OCI-LY1 (cell line): ENCODE measurements around the gene ARGLU1.

Source experiments
- H2AFZ ChIP-seq: fragments of 200-600 bp; sonication (generic), shearing (Covaris generic); 2 replicates; pipeline ENCODE4 v1.6.0; 2014; ENCODE audit warnings: antibody characterized with exemption, mild to moderate bottlenecking, low read length
- H3F3A ChIP-seq: fragments of 200-600 bp; sonication (generic), shearing (Covaris generic); 2 replicates; pipeline ENCODE4 v1.6.0; 2014; ENCODE audit warnings: mild to moderate bottlenecking, antibody characterized with exemption, low read length, moderate library complexity; ENCODE audit not compliant: insufficient read depth
- H3K27ac ChIP-seq: fragments of 200-600 bp; sonication (generic); 2 replicates; pipeline ENCODE4 v1.5.1; 2014; ENCODE audit warnings: low read length, mixed run types, mild to moderate bottlenecking, low read depth; ENCODE audit not compliant: poor library complexity, severe bottlenecking
- H3K27me3 ChIP-seq: fragments of 200-600 bp; sonication (generic); 2 replicates; pipeline ENCODE4 v1.6.0; 2014; ENCODE audit warnings: antibody characterized with exemption, mild to moderate bottlenecking, low read length, moderate library complexity; ENCODE audit not compliant: insufficient read depth
- H3K36me3 ChIP-seq: fragments of 200-600 bp; sonication (generic); 2 replicates; pipeline ENCODE4 v1.6.1; 2014; ENCODE audit warnings: mild to moderate bottlenecking, antibody characterized with exemption, low read length, moderate library complexity, mixed read lengths; ENCODE audit not compliant: insufficient read depth
- H3K4me1 ChIP-seq: fragments of 200-600 bp; sonication (generic); 2 replicates; pipeline ENCODE4 v1.5.1; 2014; ENCODE audit warnings: mild to moderate bottlenecking, low read length, moderate library complexity; ENCODE audit not compliant: insufficient read depth, severe bottlenecking
- H3K4me2 ChIP-seq: fragments of 200-600 bp; sonication (generic), shearing (Covaris generic); 2 replicates; pipeline ENCODE4 v1.6.1; 2014; ENCODE audit warnings: low read length
- H3K4me3 ChIP-seq: fragments of 200-600 bp; sonication (generic); 2 replicates; pipeline ENCODE4 v1.5.1; 2014; ENCODE audit warnings: low read length, low read depth, mild to moderate bottlenecking, mixed read lengths; ENCODE audit not compliant: poor library complexity, severe bottlenecking
- H3K79me2 ChIP-seq: fragments of 200-600 bp; shearing (Covaris generic); 2 replicates; pipeline ENCODE4 v1.6.1; 2016; ENCODE audit warnings: mixed run types, low read length, mixed read lengths; ENCODE audit not compliant: insufficient read depth
- H3K9ac ChIP-seq: fragments of 200-600 bp; sonication (generic), shearing (Covaris generic); 2 replicates; pipeline ENCODE4 v1.6.1; 2014; ENCODE audit warnings: mild to moderate bottlenecking, low read length, mixed read lengths
- H3K9me2 ChIP-seq: fragments of 200-600 bp; sonication (generic), shearing (Covaris generic); 2 replicates; pipeline ENCODE4 v1.6.1; 2014; ENCODE audit warnings: low read depth, mild to moderate bottlenecking, low read length, mixed read lengths
- H3K9me3 ChIP-seq: fragments of 200-600 bp; shearing (Covaris generic); 2 replicates; pipeline ENCODE4 v1.6.1; 2014; ENCODE audit warnings: low read length, mixed read lengths
- H4K20me1 ChIP-seq: fragments of 200-600 bp; sonication (generic), shearing (Covaris generic); 2 replicates; pipeline ENCODE4 v1.6.0; 2016; ENCODE audit warnings: mild to moderate bottlenecking, low read length; ENCODE audit not compliant: insufficient read depth
- CTCF ChIP-seq: fragments of 200-600 bp; sonication (generic), shearing (Covaris generic); IDR thresholded peaks from 2 replicates; pipeline ENCODE4 v1.5.1; 2017; ENCODE audit warnings: mild to moderate bottlenecking, antibody characterized with exemption, low read length, moderate library complexity, mixed read lengths
- EZH2 ChIP-seq: fragments of 200-600 bp; sonication (generic), shearing (Covaris generic); IDR thresholded peaks from 2 replicates; pipeline ENCODE4 v1.8.0; 2017; ENCODE audit warnings: borderline replicate concordance, mixed run types, mild to moderate bottlenecking, antibody characterized with exemption, low read length, moderate library complexity, mixed read lengths

ARGLU1 gene

GRCh38 chr13:106517109-106517847 is 50.7 kb downstream of the ARGLU1 start:
- H3K27me3 ChIP-seq, result no peaks in the 10 kb centered on the region
- no peaks in the 10 kb centered on the region for H4K20me1 ChIP-seq
- H3K9me2 ChIP-seq, result no peaks in the 10 kb centered on the region
- no peak overlapping the region for H3K27ac ChIP-seq
- no peak overlapping the region for H3K9ac ChIP-seq
- H3K4me2 ChIP-seq, result no peak overlapping the region
- no peaks in the 10 kb centered on the region for H3K4me1 ChIP-seq
- TF ChIP-seq EZH2, result no peak
- no peak for TF ChIP-seq CTCF
- H3K9me3 ChIP-seq, result no peaks in the 10 kb centered on the region
- H3F3A ChIP-seq, result no peaks in the 10 kb centered on the region
- no peaks in the 10 kb centered on the region for H3K79me2 ChIP-seq
- no peaks in the 10 kb centered on the region for H3K36me3 ChIP-seq
- H3K4me3 ChIP-seq, result no peak overlapping the region
- H2AFZ ChIP-seq, result no peak overlapping the region

GRCh38 chr13:106515635-106516254 is 52.2 kb downstream of the ARGLU1 start:
- H3K9me2 ChIP-seq, result no peaks in the 10 kb centered on the region
- no peak for TF ChIP-seq CTCF
- TF ChIP-seq EZH2, result no peak
- H3K9me3 ChIP-seq, result no peaks in the 10 kb centered on the region
- no peak overlapping the region for H2AFZ ChIP-seq
- H3K4me3 ChIP-seq, result no peak overlapping the region
- no peak overlapping the region for H3K27ac ChIP-seq
- H3K36me3 ChIP-seq, result no peaks in the 10 kb centered on the region
- no peaks in the 10 kb centered on the region for H3F3A ChIP-seq
- no peaks in the 10 kb centered on the region for H3K79me2 ChIP-seq
- H4K20me1 ChIP-seq, result no peaks in the 10 kb centered on the region
- H3K9ac ChIP-seq, result no peak overlapping the region
- H3K27me3 ChIP-seq, result no peaks in the 10 kb centered on the region
- no peak overlapping the region for H3K4me2 ChIP-seq
- H3K4me1 ChIP-seq, result no peaks in the 10 kb centered on the region

GRCh38 chr13:106514928-106515634 is 52.9 kb downstream of the ARGLU1 start:
- H3K9me2 ChIP-seq, result no peaks in the 10 kb centered on the region
- H2AFZ ChIP-seq, result no peak overlapping the region
- no peaks in the 10 kb centered on the region for H3K79me2 ChIP-seq
- no peaks in the 10 kb centered on the region for H3K27me3 ChIP-seq
- no peak overlapping the region for H3K4me2 ChIP-seq
- H3K27ac ChIP-seq, result no peak overlapping the region
- H3F3A ChIP-seq, result no peaks in the 10 kb centered on the region
- H3K36me3 ChIP-seq, result no peaks in the 10 kb centered on the region
- no peaks in the 10 kb centered on the region for H3K4me1 ChIP-seq
- H4K20me1 ChIP-seq, result no peaks in the 10 kb centered on the region
- no peak overlapping the region for H3K4me3 ChIP-seq
- H3K9me3 ChIP-seq, result no peaks in the 10 kb centered on the region
- no peak overlapping the region for H3K9ac ChIP-seq
- no peak for TF ChIP-seq CTCF
- TF ChIP-seq EZH2, result no peak
